T-helper 1 cell treated with Interleukin-12 subunit alpha and Interleukin-12 subunit beta and Interleukin-4 antibody, amounts not matched to agents 30 ng/mL and 1 ng/mL, for 36 hours (primary cell): ENCODE measurements around the gene FDXR. TPM values are rescaled to one million over a fixed set of nuclear protein-coding genes. Genes with fewer than 3 reads are reported as not detected.

Experiments
- intact Hi-C: fragments of 100-400 bp; cut with micrococcal nuclease; formaldehyde crosslinking; loops from one replicate; pipeline ENCODE4 v1.15.1; 2024
- total RNA-seq: library from RNA; stranded (reverse); gene quantifications from 2 replicates; pipeline ENCODE4 v1.2.3, GENCODE V29; 2022

Gene FDXR
- total RNA-seq, 1 donor from 2014 or later, result 40.6 TPM

DNA sequence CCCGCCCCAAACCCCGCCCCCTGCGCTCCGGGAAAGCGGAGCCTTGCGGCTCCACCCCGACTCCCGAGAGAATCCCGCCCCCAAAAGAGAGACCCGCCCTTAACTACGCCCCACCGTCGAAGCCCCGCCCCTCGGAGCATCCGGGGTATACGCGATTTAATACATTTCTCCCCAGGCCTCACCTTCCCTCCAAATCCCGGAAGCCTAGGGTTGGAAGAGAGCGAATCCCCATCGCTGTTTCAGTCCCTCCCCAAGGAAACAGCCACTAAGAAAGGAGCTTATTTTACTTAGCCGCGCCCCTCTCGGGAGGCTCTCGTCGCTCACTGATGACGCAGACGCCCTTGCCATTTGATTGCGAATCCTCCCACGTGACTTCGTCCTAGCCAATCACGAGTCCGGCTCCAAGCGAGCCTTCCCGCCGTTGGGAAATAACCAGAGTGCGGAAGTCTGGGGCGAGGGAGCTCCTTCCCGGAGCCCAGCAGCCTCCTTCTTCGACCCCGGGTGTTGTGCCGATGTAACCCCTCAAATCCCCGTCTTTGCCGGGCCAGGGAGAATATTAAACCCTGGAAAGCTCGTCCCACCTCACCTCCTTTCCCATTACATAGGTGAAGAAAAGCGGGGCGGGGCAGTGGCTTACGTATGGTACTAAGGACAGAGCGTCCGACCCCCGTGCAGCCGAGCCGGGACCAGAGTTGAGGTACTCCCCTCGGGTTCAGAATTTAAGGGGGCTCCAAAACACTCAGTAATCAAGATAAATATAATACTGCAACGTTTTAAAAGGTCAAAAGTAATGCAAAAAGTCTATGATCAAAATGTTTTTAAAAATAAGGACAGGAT, 461 bp upstream of the FDXR start:
- intact Hi-C loops, result loop anchor here (1.0 to 10.0 kb wide), 17 partner anchors 21 to 982 kb away; partner anchors contain the start of genes ATP5PD, CDR2L, GGA3 and GRB2

DNA sequence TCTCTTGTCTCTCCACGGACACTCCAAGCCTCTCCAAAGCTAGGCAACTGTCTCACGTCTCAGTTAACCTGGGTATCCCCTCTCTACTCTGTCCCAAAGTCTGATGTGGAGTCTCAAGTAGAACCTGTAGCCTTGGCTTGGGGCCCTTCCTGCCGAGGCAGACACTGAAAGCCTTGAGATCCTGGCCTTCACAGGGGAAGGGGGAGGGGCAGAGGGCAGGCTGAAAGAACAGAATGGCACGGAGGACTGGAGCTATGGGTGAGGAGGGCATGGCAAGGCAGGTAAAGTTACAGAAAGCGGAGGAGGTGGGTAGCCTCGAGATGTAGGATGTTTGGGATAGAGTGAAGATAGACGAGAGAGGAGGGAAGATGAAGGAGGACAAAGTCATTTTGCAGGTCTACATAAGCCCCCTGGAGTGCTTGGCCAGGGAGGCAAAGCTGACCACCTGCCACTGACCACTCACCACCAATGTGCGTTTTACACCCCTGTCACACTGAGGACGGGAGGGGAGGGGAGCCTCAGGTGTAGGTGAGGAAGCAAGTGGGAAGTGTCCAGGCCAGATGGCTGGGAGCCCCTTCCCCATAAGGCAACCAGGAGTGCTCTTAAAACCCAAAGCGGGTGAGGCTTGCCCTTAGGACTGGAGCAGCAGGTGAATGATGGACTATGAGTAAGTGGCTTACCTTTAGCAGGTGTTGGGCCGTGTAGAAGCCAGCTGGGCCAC, 1.3 kb downstream of the FDXR start:
- intact Hi-C loops, result loop anchor here (2.0 to 10.0 kb wide), 5 partner anchors 313 to 983 kb away; partner anchors contain the start of genes GRB2, NUP85, SUMO2 and TTYH2

DNA sequence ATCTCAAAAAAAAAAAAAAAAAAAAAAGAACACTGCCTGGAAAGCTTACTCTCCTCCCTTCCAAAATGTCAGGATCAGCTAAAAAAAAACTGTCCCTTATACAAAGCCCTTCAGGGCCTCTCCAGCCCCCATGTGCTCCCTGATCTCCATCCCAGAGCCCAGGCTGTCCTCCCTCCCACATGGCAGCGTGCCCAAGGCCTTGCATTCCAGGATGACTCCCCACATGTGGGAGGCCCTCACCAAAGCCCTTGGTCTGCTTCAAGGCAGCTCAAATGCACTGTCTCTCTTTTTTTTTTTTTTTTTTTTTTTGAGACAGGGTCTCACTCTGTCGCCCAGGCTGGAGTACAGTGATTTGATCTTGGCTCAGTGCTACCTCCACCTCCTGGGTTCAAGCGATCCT, 2.3 kb downstream of the FDXR start:
- intact Hi-C loops, result loop anchor here (5.0 to 10.0 kb wide), 3 partner anchors 314 to 984 kb away; partner anchors contain the start of genes SUMO2, TTYH2 and WBP2

DNA sequence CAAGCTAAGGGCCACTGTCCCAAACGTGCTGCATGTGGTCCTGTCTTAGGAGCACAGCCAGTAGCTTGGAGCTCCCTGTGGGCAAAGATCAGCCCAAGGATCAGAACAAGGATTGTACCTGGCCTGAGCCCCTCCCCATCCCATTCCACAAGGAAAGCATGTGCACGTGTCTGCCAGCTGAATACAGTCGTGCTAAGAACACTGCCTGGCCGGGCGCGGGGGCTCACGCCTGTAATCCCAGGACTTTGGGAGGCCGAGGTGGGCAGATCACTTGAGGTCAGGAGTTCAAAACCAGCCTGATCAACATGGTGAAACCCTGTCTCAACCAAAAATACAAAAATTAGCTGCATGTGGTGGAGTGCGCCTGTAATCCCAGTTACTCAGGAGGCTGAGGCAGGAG, 2.8 kb downstream of the FDXR start:
- intact Hi-C loops, result loop anchor here (5.0 to 10.0 kb wide), 3 partner anchors 315 to 985 kb away; partner anchors contain the start of genes SUMO2, TTYH2 and WBP2

DNA sequence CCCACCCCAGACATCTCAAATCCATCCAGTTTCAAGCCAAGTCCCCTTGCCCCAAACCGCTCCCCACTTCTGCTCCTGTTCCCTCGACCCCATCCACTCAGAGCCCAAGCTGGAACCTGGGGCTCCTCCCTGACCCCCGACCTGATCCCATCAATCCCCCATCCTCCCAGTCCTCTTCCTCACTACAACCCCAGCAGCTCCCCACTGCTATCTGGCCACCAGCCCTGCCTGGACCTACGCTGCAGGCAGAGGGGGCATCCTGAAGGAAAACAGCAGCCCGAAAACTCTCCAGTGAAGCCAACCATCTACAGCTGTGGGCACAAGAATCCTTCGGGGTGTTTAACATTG, 3.9 kb downstream of the FDXR start:
- intact Hi-C loops, result no loop called here

DNA sequence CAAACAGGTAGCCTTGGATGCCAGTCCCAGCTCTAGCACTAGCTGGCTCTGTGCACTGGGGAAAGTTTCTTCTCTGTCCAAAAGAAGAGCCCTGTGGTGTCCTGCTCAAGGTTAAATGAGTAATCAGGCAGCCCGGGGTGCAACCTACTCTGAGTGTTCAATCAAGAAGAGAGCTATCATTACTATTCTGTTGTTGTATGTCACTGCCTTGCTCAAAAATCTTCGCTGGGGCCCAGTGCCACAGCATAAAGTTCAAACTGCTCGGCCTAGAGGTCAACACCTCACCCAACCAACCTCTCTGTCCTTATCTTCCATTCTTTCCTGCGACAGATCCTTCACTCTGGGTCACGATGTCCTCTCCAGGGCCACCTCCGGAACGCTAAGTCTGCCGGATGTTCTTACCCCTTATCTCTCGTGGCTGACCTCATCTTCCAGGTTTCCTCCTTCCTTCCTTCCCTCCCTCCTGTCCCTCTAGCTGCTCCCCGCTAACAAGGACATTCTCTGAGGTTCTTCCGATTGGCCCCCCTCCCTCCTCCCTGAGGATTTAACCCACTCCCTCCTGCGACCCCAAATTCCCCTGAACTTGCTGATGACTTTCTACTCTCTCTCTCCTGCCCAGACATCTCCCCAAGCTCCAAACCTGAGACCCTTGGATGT, 4.4 kb downstream of the FDXR start:
- intact Hi-C loops, result no loop called here

DNA sequence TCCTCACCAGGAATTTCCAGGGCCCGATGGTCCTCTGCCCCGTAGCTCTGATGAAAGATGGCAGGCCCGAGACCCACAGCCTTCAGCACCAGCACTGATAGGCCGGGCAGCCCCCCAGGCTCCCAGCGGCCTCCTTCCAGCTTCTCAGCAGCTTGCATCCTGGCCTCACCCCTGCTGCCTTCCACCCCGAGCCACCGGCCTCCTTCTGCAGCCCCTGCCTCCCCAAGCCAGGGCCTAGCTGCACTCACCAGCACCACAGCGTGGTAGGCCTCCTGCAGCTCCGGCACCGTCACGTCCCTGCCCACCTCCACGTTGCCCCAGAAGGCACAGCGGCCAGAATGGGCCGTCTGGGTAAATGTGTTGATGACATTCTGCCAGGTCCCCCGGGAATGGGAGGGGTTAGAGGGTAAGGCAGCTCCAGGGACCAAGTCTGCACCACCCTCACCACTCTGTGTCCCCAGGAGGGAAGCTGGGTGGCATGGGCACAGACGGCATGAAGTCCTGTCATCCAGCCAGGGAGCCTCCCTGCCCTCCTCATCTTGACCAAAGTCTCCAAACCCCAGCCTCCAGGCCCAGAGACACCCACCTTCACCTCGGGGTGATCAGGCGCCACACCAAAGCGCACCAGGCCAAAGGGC, 6.5 kb downstream of the FDXR start:
- intact Hi-C loops, result no loop called here

DNA sequence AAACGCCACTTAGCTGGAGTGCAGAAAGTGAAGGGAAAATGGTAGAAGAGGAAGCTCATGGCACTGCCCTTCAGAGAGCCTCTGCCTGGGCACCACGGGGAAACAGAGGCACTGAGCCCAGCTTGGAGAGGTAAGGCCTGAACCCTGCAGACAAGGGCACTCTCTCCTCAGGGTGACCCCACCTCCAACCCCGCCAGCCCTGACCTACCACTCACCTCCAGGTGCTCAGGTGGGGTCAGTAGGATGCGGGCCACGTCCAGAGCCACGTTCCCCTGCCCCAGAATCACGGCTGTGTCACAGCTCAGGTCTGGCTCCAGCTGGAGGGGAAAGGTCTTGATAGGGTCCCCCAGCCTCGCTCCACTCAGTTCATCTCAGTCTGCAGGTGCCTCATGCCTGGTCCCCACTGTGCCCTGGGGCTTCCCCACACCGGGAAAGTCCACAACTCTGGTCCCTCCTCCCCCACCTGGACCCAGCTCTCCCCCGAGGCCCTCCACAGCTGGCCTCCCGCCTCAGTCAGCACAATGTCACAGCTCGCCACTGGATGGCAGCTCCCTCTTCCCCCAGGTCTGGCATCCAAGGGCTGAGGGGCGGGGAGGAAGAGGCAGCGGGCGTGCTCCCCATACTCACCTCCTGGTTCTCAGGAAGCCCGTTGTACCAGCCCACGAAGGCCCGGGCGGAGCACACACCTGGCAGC, 7.1 kb downstream of the FDXR start:
- intact Hi-C loops, result loop anchor here (1.0 kb wide), 3 partner anchors 74 to 208 kb away; no protein-coding TSS in a partner anchor

DNA sequence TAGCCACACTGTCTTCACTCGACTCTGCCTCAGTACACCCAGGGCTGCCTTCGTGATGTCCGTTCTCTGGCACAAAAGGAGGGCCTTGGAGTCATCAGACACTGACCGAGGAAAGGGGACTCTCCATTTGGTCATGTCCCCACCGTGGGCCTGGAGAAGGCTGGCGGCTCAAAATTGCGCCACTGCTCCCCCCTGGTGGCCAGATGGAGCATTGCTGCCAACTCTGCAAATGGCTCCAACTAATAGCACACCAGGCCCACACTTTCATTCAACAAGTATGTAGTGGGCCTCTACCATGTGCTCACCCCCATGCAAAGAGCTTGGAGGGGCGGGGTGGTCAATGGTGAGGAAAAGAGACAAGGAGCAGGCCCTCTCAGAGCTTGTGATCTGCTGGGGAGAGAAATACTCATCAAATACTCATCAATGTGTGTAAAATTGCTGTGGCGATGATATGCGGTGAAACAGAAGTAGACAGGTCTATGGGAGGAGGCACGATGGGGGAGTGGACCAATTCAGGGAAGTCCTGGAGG, 7.9 kb downstream of the FDXR start:
- intact Hi-C loops, result loop anchor here (1.0 to 5.0 kb wide), 4 partner anchors 74 to 298 kb away; partner anchors contain the start of gene CD300H

DNA sequence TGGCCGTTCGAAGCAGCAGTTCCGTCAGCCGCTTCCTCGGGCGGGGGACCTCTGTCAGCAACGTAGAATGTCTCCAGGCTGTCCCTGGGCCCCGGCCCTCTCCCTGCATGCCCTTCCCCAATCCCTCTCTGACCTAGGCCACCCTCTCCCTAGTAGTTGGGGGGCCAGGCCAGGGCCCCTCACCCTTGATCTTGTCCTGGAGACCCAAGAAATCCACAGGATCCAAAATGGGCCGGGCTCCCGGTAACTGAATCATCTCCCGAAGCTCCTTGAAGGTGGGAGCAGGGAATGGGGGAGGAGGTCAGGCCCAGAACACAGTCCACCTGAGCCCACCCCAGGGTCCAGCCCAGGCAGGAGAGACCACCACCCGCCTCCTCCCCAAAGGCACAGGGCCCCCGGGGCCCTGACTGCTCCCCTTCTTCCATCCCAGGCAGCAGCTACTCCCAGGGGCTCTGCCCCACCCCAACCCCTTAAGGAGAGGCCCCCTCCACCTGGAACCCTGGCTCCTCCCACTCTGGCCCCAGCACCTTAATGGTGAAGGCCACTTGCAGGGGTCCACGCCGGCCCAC, 8.4 kb downstream of the FDXR start:
- intact Hi-C loops, result loop anchor here (5.0 kb wide), 1 partner anchor 297 kb away; the partner anchor contains the start of gene CD300H

DNA sequence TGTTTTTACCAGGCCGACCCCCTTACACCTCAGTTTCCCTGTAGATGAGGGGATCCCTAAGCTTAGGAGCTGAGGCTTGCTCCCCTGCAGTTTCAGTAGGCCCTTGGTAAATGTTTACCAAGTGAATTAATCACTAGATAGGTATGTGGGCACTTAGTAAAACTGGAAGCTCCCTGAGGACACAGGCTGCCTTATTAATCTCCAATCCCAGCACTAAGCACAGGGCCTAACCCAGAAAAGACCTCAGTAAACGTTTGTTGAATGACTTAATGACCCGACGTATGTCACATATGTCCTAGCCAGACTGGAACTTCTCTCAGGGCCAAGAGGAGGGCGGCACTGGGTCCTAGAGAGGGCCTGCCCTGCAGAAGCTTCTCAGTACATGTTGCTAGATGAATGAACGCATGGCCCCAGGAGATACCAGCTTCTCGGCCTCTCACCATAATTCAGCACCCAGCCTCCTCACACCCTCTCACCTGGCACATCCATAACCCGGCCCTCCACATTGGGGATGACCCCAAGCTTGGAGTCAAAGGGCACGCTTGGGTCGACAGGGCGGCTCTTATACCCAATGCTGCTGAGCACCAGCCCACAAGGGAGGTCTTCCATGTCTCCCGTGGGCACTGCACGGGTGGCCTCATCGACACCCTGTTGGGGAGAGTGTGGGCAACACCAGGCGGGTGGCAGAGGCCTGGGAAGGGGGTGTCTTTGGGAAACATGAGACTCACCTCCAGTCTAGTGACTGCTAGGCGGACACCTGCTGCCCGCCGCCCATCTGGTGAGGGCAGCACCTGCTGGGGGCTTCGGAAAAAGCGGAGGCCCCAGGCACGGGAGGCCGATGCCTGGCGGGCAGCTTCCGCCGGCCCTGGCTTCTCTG, 9.1 kb downstream of the FDXR start:
- intact Hi-C loops, result loop anchor here (5.0 kb wide), 1 partner anchor 296 kb away; the partner anchor contains the start of gene CD300H

DNA sequence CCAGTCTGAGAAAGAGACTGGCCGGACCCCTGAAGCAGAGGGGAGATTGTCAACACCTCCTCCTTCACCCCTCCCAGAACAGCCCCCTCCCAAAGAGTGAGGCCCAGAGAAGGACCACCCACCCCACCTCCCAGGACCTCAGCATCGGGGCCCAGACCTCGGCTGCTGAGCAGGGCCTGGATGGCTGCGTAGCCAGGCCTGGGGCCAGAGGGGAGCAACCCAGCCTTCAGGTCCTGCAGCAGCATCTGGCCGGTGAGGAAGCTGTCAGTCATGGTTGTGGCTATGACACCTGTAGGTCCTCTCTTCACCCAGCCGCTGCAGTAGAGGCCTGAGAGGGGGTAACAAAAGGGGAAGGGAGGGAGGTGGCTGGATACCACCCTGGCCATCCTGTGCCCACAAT, 9.9 kb downstream of the FDXR start:
- intact Hi-C loops, result loop anchor here (5.0 kb wide), 1 partner anchor 296 kb away; the partner anchor contains the start of gene CD300H

DNA sequence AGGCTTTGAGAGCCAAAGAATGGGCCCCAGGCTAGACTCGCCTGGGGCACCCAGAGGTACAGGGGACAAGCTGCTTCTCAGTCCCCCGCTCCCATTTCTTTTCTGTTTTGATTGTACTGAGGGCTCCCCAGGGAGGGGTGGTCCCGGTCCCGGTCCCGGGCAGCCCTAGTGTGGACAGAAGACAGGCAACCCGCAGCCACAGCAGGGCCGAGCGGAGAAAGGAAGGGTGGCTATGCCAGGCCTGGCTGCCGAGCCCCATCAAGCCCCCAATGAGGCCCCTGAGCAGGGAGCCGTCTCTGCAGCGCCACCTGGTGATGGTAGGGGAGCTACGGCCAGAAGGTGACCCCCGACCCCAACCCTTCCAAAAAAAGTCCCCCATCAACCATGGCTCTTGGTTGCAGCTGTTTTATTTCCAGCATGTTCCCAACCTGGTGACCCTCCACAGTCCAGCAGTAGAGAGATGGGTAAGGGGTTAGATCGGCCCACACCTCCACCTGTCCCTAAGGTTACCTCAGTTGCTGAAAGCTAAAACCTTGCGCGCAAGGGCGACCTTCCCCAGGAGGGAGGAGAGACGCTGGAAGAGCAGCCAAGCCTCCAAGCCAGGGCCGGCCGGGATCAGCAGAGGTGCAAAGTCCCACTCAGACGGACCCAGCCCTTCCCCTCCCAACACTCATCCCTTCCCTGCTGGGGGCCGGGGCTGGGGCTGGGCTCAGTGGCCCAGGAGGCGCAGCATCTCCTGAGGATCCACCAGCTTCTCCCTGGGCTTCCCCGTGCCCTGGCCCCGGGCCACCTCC, 10.5 kb downstream of the FDXR start:
- intact Hi-C loops, result loop anchor here (5.0 kb wide), 1 partner anchor 295 kb away; the partner anchor contains the start of gene CD300H

DNA sequence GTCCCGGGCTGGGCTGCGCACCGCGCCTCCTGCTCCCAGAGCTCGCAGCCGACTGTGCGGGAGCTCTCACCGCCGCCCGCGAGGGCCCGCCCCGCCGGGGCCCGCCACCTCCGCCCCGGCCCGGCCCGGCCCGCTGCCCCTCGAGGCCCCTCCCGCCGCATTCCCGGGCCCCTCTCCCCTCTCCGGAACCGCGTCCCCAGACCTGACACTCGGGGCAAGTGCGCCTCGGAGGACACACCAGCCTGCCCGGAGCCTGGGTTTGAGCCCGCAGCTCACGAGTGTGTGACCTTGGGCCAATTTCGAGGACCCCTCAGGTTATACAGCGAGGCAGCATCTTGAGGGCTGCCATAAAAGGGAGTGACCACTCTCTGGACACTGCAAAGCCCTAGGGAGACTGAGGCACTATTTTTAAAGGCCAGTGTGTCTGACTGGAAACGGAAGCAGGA, 11.1 kb downstream of the FDXR start:
- intact Hi-C loops, result loop anchor here (5.0 kb wide), 1 partner anchor 294 kb away; the partner anchor contains the start of gene CD300H

DNA sequence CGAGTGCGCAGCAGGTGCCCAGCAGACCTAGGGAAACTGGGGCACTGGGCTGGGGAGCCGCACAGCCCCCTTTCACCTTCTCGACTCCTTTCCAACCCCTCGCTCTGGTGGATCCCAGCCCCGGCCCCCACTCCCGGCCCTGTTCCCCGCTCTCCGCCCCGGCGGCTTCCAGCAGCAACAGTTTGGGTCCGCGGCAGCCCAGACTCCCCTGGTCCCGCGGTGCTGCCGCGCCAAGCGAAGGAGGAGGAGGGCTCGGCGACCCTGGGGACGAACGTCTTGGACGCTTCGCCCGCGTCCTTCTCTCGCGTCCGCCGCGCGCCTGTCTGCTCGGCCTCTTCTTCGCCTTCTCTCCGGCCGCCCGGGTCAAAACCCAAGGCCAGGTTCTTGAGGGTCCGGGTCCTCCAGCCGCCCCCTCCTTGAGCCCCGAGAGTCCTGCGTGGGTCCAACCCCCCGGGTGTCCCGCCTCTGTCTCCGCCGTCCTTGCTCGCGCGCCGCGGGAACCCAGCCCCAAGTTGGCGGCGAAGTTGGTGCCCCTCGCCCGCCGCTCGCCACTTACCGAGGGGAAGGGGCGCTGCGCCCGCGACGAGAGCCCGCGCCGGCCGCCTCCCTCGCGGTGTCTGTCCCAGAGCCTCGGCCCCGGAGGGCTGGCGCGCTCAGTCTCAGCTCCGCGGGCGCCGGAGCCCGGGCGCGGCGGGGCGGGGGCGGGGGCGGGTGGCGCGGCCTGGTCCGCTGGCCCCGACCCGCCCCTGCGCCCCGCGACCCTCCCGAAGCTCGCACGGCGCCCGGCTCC, 11.7 kb downstream of the FDXR start:
- intact Hi-C loops, result loop anchor here (5.0 kb wide), 1 partner anchor 294 kb away; the partner anchor contains the start of gene CD300H

DNA sequence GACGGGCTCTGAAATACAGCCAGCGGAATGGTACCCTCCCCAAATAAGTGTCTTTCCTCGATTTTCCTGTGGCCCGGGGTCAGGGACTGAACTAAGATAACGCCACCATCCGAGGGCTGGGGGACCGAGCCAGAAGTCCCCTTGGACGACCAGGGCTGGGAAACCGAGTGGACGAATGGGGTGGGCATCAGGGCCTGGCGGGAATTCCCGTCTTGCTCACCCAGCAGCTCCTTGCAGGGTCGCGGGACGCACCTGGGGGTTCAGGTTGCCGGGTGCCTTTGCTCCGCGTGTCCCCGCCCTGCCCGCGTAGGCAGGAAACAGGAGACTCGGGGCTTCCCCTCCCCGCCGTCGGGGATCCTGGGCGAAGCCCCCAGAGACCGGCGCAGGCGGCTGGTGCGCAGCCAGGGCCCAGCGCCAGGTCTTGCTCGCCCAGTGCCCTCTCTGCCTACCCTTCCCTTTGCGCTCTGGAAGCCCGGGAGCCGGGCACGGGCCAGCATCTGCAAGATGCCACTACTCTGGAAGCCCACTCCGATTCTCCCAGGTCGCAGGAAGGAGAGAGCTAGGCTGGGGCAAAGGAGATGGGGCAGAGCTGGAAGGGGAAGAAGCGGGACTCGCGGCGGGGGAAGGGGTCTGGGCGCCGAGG, 12.4 kb downstream of the FDXR start:
- intact Hi-C loops, result loop anchor here (5.0 kb wide), 1 partner anchor 293 kb away; the partner anchor contains the start of gene CD300H
